Activated CD4-positive, alpha-beta T cell treated with anti-CD3 and anti-CD28 coated beads, Interleukin-2, Interleukin-4, amounts not matched to agents 100 ng/mL and 50 ng/mL, durations not matched to agents 16 hours and 8 hours (primary cell): ENCODE results near the gene KRTAP10-8.
"Not testable (repeated sequence)": the region's sequence is repeated elsewhere in the genome, so short reads cannot be mapped to it uniquely, and the experiment has no call there.

Experiments used
- DNase-seq: peaks from one replicate; pipeline ENCODE4 v3.0.0-alpha.2; 2020; ENCODE audit warnings: low spot score

KRTAP10-8 gene

DNA sequence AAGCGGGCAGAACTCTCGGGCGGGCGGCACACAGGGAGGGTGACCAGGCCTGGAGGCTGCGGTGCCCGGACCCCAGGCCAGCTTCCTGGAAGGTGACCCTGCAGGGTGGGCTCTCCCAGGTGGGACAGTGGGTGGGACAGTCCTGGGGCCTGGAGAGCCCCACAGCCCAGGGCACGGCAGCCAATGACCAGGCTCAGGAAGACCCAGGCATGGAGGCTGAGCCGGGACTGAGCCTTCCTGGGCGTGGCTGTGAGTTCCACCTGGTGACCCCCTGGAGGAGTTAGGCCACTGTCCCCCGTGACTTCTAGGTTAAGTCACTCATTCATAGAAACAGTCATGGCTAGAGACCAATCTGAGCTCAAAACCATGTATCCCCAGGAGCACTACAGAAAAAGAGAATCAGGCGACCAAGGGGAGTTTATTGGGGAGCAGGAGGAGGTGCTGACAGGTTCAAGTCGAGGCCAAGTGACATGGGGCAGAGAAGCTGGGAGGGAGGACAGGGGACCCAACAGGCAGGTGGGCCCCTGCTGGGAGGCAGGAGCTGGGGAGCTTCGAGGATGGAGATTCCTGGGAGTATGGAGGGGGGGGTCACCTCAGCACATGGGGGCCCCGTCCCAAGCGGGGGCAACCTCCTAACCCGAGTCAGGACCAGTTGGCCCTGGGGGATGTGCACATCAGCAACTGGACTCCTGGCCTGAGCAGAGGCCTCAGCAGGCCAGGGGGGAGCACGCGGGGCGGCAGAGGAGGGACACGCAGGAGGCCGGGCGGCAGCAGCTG lies 32.6 kb upstream of the KRTAP10-8 start:
- no peak for DNase-seq

DNA sequence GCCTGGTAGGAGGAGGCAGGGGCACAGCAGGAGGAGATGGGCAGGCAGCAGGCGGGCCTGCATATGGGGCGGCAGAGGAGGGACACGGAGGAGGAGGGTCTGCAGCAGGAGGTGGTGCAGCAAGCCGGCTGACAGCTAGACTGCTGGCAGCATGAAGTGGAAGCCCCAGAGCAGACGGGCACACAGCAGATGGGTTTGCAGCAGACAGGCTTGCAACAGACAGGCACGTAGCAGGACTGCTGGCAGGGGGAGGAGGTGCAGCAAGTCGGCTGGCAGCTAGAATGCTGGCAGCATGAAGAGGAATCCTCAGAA lies 32.1 kb upstream of the KRTAP10-8 start:
- DNase-seq: no peak

DNA sequence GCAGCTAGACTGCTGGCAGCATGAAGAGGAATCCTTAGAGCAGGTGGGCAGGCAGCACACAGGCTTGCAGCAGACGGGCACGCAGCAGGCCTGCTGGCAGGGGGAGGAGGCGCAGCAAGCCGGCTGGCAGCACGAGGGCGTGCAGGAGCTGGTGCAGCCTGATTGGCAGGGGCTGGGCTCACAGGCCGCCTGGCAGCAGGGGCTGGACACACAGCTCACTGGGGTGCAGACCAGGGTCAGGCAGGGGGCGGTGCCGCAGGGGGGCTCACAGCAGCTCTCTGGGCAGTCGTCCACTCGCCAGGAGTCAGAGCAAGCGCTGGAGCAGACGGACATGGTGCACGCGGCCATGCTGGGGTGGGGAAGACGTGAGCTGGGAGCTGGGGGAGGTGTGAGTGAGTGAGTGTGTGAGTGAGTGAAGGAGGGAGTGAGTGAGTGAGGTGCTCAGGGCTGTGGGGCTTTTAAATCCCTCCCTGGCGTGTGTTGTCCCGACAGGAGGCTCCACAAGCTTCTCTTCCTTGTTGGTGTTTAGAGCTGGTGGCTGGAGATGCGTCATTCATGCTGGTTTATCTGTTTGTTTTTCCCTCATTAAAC lies 31.6 kb upstream of the KRTAP10-8 start, which contains the start of gene KRTAP10-5:
KRTAP10-5 (minus strand) TSS at position 374 of the 591 bp plus-strand sequence; CDS start at position 348, 26 bp downstream.
- DNase-seq: not testable (repeated sequence)

DNA sequence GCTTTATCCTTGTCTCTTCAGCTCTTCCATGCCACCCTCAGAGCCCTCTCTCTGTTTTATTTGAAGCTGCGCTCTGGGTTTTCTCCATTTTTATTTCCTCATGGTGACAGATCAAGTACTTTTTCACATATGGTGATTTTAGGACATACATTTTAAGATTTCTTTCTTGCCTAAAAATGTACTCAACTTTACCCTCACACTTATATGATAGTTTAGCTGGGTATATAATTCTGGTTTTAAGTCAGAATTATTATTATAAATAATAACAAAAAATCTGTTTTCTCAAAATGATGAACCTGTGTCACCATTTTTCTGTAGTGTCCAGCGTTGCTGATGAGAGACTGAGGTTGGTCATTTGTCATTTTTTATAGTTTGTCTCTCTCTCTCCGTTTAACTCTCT lies 30.7 kb upstream of the KRTAP10-8 start:
- DNase-seq: no peak

DNA sequence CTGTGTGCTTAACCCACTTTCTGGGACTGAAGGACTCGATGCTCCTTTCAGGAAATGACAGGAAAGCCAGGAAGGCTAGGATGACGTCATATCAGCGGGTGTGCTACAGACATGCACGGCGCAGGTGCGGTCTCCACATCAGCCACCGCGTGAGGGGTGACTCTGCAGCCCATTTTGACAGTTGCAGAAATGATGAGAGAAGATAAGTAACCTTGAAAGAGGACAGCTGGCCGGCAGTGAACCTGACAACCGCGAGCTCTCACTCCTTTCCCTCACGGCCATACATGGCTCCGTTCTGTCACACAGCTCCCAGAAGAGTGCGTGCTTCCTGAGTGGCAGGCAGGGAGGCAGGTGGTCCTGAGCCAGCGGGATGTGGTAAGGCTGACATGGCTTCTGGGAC lies 29.8 kb upstream of the KRTAP10-8 start:
- no peak for DNase-seq

DNA sequence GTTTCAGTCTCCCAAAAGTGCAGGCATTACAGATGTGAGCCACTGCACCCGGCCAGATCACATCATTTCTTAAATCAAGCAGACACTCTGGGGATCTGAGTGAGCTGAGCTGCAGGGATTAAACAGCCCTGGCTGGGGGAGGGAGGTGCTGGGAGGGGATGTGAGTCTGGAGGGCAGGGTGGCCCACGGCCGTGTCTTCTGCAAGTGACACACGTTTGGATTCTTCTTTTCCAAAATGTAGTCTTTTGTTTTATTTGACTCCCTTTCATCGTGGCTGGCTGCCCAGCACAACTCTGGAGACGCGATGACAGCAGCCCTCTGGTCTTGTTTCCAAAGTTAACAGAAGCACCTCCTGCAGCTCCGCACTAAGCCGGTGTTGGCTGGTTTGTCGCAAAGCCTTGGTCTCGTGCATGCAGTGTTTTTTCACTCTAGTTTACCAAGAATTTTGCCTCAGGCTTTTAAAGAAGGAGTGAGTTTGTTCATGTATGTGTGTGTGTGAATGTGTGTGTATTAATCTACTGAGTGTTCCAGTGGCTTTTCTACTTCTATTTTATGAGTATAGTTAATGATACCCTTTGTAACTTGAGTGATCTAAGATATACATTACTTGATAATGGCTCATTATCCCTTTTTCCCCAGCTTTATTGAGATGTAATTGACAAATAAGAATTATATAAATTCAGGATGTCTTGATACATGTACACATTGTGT lies 28.6 kb upstream of the KRTAP10-8 start:
- DNase-seq: no peak

DNA sequence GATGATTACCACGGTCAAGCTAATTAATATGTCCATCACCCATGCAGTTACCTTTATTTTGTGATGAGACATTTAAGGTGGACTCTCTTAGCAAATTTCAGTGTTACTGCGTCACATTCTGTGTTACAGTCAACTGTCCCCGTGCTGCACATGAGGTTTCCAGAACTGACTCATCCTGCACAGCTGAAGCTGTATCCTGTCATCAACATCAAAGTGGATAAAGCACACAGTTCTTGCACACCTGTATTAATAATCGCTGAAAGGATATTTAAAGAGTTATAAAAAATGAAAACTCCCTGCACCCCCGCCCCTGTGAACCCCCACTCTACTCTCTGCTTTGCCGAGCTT lies 28.1 kb upstream of the KRTAP10-8 start:
- peak; percentile 34 for DNase-seq

DNA sequence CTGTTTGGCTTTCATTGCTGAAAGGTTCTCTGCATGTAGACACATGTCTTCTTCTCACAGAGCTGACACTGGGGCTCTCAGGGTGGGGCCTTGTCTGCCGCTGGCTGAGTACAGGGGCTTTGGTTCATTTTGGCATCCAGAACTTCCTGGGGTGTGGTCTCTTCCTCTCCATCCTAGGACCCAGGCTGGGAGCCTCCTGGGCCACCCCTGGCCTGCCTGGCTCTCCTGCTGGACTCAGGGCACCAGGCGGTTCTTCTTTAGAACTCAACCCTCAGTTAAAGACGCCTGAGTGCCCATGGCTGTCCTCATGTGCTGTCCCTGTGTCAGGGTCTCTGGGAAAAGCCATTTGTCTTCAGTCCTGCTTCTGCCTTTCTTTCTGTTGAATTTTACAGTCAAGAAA lies 26.0 kb upstream of the KRTAP10-8 start:
- DNase-seq: no peak

DNA sequence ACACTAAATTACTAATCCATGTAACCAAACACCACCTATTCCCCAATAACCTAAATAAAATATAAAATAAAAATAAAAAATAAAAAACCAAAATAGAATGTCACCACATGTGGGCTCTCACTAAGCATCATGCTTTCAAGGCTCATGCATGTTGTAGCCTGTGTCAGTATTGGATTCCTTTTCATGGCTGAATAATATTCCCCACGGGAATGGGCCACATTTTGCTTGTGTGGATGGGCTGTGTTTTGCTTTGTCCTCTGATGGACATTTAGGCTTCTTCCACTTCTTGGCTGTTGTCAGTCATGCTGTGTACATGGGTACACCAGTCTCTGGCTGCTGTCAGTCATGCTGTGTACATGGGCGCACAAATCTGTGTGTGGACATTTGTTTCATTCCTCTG lies 22.8 kb upstream of the KRTAP10-8 start:
- no peak for DNase-seq

DNA sequence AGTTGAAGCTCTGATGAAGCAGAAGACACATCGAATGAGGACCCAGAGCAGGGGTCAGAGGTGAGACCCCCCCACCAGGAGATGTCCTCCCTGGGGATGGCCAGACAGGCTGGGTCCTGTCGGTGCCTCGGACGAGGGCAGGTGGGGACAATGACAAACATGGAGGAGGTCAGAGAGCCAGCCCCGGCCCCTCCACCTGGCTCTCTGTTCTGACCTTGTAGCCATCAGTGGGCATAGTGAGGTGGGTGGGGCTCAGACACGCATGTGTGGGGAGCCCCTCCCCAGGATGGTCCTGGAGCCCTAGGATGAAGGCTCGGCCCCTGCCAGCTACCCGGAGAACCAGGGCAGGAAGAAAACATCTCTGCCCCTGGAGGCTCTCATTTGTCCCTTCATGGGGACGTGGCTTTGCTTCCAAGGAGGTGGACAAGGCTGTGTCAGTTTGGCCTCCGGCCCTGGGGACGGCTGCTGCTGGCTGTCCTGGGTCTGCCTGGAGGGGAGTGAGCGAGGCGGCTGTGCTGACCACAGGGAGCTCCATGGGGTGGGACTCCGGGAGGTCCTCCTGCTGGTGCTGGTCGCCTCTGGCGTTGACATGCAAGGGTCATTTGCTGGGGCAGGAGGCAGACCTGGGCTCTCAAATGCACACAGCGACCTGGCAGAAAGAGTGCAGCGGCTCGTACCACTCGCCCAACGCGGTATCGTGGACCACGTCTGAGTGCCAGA lies 22.1 kb upstream of the KRTAP10-8 start:
- DNase-seq: no peak

DNA sequence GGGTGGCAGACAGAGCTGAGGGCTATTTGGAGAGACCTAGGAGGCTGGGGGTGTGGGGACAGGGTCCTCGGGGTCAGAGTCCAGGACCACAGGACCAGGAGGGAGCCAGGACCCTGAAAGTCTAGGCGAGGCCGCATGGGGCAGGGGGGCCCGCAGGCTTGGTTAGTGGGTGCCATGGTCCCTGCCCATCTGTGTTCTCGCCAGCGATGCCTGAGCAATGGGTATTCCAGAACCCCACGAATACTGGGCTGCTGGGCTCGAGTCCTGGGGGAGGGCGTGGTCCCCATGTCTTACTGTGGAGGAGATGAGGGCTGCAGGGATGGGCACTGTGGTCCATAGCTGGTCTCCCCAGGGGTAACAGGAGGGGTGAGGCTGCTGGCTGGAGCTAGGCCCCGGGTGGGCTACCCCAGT lies 21.6 kb upstream of the KRTAP10-8 start:
- DNase-seq: no peak

DNA sequence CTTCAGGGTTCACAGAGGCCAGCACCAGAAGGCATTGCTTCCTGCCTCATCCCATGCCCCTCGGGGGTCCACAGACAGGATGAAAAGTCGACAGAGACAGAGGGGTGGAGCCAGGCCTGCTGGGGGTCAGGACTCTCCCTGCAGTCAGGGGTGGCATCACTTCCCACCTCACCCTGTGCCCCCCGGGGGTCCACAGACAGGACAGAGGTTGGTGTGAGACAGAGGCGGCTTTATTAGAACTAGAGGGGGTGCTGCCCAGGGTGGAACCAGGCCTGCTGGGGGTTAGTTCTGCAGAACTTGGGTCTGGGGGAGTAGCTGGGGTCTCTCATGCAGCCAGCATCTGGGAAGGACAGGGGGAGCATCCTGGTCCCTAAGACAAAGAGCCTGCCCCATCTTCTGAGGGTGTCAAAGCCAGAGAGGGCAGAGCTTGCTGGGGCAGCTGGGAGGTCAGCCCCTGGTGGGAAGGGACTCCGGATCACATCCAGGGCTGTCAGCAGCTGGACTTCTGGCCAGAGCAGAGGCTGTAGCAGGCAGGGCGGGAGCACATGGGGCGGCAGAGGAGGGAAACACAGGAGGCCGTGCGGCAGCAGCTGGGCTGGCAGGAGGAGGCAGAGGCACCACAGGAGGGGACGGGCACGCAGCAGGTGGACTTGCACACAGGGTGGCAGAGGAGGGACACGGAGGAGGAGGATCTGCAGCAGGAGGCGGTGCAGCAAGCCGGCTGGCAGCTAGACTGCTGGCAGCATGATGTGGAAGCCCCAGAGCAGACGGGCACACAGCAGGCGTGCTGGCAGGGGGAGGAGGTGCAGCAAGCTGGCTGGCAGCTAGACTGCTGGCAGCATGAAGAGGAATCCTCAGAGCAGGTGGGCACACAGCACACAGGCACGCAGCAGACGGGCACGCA lies 20.7 kb upstream of the KRTAP10-8 start:
- DNase-seq: not testable (repeated sequence)

DNA sequence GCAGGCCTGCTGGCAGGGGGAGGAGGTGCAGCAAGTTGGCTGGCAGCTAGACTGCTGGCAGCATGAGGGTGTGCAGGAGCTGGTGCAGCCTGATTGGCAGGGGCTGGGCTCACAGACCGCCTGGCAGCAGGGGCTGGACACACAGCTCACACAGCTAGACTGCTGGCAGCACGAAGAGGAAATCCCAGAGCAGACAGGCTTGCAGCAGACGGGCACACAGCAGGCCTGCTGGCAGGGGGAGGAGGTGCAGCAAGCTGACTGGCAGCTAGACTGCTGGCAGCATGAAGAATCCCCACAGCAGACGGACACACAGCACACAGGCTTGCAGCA lies 20.1 kb upstream of the KRTAP10-8 start:
- DNase-seq: not testable (repeated sequence)

DNA sequence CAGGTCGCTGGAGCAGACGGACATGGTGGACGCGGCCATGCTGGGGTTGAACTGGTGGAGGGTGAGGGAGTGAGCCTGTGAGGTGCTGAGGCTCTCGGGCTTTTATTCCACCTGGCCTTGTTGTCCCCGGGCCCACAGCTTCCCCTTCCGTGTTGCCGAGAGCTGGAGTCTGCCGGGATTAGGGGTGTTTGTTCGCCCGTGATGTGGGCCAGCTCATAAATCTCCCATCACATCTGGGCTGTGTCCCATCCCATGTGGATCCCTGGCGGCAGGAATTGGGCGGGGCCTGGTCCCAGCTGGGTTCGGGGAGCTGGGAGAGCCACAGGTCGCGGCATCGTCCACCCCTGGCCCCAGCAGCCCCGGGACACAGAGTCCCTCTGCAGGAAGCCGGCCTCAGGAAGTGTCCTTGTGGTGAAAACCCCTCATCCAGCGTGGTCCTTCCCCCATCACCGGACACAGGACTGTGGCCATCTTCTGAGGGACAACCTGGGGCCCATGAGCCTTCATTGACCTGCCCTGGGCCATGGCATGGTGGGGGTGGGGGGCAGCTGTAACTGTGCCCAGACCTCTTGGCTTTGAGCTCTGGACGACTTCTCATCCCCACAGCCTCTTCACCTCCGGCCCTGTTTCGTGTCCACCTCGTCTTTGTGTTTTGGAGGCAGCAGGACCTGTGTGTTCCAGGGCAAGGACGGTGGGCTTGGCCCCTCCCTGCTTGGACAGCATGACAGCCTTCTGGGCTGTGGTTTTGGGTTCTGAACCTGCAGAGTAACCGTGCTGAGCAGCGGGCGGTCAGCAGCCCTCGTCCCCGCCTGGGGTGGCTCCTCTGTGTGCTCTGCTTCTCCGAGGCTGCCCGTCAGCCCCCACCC lies 19.2 kb upstream of the KRTAP10-8 start, which contains the start of gene KRTAP10-6:
KRTAP10-6 (minus strand) TSS at position 60 of the 866 bp plus-strand sequence; CDS start at position 39, 21 bp downstream.
- no peak for DNase-seq

DNA sequence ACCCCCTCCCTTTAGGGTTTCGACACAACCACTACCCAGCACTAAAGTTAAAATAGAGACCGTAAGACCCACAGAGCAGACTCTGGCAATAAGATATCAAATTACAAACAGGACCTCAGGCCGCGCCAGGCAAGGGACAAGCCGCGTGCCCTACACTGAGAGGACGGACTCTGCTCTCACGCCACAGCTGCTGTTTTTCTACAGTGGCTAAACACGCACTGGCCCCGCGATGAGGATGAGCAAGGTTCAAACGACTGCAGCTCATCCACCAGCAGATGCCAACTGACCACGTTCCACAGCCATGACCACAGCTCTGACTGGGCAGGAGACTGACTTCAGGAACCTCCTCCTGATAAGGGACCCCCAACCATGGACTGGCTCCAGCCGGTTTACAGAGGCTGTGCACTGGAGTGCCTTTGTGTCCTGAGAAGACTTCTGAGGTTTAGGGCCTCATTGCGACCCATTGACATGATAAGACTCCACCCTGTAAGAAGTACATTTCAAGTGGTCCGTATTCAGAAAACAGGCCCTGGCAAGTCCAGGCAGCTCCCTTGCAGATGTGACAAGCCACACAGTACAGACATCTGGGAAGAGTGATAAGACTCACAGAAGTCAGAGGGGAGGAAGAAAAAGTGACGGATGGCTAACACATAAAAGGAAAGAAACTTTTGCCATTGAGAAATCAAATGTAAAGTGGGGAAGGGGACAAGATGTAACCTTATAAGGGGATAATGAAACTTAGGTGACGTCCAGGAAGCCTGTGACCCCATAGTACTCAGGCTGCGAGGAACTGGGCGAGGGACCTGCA lies 18.1 kb upstream of the KRTAP10-8 start:
- DNase-seq: no peak

DNA sequence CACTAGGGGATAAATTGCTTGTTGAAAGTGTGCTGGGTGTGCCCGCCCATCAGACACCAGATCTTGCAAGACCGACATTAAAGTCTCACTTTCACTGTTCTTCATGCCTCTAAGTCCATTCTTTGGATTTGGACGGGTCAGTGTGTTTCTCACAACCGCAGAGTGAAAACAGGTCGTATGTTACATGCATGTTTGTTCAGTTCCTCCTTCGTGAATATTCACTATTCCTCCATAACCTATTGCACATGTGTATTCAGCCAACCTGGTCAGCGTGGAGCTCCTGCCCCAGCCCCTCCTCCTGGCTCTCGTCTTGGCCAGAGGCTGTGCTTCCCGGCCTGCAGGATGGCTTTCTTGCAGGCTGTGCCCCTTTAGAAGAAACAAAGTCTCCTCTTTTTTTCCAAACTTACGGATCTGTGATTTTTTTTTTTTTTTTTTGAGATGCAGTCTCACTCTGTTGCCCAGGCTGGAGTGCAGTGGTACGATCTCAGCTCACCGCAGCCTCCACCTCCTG lies 17.4 kb upstream of the KRTAP10-8 start:
- no peak for DNase-seq

DNA sequence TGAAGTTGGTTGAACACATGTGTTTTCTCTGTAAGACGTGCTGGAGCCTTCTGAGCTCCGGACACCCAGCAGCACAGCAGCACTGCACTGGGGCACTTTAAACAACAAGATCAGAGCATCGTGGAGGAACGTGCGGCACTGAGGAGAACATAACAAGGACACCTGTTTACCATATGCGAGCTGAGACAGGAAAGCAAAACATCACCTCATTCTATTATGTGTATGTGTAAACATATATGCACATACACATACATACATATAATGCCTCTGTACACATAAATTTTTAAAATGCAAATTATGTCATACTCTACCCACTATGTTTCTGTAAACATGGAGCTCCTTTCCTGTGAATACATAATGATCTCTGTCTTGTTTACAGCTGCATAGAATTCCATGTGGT lies 16.4 kb upstream of the KRTAP10-8 start:
- no peak for DNase-seq

DNA sequence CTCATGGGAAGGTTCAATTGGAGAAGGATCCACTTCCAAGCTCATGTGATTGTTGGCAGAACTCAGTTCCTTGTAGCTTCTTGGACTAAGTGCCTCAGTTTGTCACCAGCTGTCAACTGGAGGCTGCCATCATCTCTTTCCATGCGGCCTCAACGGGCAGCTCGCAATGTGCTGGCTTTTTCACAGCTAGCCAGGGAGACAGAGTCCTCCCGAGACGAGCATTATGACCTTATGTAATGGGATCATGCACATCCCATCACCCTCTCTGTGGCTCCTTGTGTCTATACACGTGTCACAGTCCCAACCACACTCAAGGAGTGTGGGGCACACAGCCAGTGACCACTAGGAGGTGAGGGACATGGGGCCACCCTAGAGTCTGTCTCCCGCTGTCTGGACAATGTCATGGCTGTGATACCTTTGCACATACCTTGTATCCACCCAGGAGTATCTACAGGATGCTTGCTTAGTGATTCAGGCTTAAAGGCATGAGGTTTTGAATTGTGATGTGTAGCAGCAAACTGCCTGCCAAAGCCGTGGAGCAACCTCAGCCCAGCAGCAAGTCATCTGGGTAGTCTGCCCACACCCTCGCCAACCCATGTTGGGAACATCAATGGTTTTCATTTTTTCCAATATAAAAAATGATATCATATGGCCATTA lies 15.7 kb upstream of the KRTAP10-8 start:
- DNase-seq: no peak

DNA sequence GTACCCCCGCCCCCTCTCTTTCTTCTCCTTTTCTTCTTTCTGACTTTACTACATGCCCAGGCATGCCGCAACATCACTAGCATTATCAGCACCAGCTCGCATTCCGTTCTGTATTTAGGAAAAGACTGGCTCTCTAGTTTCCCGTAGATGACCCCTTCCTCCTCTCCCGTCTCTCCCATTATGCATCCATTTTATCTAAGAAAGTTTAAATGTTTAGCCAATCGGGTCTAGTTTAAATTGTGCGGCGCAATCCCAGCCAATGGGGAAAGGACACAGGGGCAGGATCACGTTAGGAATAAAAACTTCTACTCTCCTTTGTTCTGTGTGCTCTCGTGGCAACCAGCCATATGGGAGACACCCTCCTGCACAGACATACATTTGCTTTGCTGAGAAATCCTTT lies 13.8 kb upstream of the KRTAP10-8 start:
- no peak for DNase-seq
